Activated CD8-positive, alpha-beta memory T cell treated with anti-CD3 and anti-CD28 coated beads for 24 hours (primary cell): ENCODE results near the gene GPR62.

Experiments used
- DNase-seq: peaks from one replicate; pipeline ENCODE4 v3.0.0-alpha.2; 2020

The GPR62 gene

GRCh38 chr3:51955893-51956770 lies 951 bp downstream of the GPR62 start:
- peak; percentile 80 for DNase-seq

DNA sequence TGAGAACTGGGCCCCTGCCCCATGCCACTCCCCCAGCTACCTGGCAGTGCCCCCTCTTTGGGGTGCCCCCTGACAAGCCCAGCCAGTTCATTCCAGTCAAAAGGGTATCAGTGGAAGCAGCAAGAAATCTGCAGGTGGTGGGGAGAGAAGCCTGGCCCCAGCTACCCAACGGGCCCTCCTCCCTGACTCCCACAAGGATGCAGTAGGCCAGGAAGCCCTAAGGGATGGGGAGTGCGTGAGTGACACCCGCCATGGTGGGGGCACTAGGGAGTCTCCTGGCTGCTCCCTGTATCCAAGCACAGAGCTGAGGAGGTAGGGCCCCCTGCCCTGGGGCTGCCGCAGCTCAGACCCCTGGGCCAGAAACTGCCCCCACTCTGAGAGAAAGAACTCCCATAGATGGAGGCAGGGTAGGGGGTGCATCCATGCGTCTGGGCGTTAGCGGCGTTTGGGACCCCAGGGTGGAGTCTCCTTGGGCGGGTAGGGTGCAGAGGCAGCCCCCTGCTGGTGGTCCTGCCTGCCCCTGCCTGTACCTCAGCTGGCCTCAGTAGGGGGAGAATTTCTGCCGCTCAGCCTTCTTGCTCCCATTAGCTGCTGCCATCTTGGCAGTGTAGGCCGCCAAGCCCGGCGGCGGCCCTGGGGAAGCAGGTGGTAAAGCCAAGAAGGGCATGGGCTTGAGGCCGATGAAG lies 2.5 kb downstream of the GPR62 start:
- DNase-seq = no peak

GRCh38 chr3:51958603-51959521 lies 3.7 kb downstream of the GPR62 start:
- DNase-seq = no peak

DNA sequence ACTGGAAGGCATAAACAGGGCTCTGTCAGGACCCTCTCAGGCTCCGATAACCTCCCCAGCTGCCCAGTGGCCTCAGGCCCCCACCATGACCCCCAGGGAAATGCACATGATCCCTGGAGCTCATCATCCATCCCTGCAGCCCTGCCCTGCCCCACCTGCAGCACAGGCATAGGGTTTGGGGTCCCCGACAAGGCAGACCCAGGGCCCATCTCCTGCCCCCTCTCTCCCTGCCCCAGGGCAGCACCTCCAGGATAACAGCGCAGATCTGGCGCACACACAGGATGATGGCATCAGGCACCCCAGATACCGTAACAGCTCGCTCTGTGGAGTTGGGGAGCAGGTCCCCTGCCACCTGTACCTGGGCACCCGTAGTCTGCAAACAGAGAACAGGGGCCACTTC lies 4.5 kb downstream of the GPR62 start:
- DNase-seq = no peak

DNA sequence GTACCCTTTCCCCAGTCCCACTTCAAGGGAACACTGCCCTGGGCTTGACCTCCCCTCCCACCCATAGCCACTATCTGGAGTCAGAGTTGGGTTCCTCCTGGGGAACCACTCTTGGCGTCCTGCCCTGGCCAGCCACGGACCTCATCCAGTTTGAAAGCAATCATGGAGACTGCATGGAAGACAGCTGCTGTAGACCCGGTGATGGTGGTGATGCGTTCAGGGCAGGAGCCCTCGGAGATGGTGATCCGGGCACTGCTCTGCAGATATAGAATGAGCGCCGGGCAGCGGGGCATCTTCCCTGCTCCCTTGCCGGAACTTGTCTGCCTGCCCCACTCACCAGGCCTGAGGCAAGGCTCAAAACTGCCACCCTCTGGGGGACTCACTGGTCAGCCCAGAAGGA lies 5.2 kb downstream of the GPR62 start:
- DNase-seq = no peak

DNA sequence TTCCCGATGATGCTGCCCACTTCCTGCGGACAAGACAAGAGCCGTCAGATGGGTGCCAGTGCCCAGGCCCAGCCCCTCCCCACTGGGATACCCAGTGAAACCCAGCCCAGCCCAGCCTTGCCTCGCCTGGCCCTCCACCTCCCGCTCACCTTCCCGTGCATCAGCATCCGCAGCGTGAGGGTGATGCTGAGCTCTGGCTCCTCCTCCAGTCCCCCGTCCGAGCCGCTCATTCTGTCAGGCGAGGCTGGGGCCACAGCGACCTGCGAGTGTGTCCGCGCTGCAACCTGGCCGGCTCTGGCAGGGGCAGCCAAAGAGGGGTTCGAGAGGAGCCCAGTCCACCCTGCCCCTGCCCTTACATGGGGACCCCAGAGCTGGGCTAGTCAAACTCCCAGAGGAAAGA lies 5.8 kb downstream of the GPR62 start:
- DNase-seq = no peak

DNA sequence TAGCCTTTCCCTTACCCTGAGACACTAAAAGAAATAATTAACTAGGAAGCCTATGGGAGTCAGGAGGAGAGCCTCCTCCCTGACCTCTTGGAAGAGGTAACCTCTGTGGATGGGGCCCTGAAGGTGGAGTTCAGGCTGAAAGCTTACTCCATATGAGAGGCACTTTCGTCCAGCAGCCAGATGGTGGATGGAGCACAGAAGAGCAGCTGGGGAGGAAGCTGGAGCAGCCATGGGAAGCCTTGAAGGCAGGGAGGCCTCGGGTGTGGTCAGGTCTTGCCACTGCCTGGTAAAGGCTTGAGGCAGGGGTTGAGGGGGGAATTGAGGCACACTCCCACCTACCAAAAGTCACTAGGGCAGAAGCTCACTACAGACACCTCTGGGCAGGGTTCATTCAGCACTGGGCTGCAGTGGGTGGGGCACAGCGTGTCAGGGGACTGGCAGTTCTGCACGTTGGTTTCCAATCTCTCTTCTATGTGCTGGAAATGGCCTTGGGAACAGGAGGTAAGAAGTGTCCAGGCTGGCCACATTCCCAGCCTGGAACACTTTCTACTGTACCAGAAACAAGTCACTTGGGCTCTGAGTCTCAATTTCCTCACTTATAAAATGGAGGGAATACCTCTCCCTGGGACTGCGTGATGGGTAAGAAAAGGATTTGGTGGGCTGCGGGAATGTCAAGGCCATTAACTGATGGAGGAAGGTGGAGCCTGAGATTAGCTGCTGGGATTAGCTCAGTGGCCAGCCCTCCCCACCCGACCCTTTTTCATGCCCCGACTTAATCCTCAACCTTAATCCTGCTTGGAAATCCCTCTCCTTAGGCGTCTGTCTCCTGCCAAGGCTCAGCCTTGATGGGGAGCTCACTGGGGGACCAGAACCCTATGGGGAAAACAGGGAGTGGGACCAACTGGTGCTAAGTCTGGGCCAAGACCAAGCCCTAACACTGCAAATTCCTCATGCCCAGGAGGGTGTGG lies 6.7 kb downstream of the GPR62 start:
- DNase-seq = no peak

DNA sequence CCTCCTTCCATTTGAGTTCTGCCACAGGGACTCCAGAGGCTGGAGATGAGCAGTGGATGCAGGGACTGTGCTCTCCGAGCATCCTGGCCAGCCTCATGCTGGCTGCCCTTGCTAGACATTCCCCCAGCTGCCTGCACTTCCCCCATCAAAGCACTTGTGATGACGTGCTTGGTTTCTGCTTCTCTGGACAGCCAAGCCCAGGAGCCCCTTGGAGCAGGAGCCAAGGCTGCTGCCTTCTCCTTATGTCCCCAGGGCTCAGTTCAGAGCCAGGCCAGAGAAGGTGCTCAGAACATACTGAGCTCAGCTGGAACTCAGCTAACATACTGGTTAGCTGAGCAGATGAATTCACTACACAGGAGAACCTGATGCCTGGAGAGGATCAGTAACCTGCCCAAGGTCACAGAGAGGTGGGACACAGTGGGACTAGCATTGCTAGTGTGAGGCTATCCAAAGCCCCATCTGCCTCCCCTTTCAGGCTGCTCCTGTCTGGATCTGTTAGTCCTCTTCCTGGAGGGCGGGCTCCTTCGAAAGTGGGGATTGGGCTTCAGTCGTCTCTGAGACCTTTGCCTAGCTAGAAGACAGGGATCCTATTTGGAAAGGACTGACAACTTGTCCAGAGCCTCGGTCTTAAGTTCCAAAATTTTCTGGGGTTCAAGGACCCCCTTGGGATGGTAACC lies 7.8 kb downstream of the GPR62 start:
- no peak for DNase-seq

DNA sequence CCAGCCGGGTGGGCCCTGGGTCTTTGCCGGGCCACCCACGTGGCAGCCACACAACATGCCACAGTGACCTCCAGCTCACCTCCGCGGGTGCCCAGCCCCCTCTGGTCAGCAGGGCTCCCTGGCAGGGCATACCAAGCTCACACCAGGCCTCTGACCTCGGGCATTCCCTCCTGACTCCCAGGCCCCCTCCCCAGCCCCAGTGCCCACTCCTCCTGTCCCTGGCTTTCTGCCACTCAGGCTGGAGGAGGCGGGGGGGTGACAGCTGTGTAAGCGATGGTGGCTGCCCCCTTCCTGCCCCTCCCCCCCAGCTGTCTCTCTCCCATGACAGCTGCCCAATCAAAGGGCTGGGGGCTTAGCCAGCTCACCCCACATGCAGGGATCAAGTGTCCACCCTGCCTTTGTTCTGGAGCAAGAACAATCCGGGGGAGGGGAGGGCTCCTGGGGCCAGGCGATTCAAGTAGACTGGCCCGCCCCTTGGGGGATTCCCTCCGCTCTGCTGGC lies 8.8 kb downstream of the GPR62 start:
- no peak for DNase-seq

- no peak for DNase-seq
These were observed 9.3 kb downstream of the GPR62 start for GRCh38 chr3:51964521-51964920.

DNA sequence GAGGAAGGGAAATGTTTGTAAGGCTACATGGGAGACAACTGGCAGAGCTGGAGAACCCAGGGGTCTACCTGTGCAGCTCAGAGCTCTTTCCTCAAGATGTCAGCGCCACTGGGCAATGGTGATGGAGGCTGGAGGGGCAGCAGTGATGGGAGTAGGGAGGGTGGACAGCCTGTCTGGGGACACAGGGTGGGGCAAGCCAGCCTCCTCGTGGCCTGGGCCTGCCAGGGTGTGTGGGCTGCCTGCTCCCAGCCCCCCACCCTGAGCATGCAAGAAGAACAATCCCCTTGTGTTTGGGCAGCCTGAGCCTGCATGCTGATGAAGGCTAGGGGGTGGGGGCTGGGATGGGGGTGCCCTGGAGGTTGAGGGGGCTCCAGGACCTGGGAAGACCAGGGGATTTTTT lies 10.8 kb downstream of the GPR62 start:
- no peak for DNase-seq

DNA sequence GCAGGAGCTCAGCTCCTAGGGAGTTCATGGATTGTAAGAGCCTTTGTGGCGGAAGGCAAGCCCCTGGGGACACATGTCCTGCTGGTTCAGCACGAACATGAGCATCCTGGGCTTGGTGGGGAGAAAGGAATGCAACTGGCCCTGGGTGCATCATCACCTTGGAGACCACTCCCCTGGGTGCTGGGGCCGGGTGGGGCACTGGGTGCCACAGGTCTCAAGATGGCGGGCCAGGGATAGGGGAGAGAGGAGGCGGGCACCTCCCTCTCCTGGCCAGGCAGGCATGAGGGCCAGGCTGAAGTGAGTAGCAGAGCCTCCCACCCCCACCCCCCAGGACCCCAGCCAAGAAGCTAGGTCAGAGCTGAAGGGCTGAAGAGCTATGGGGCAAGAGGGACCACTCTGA lies 11.3 kb downstream of the GPR62 start:
- no peak for DNase-seq

DNA sequence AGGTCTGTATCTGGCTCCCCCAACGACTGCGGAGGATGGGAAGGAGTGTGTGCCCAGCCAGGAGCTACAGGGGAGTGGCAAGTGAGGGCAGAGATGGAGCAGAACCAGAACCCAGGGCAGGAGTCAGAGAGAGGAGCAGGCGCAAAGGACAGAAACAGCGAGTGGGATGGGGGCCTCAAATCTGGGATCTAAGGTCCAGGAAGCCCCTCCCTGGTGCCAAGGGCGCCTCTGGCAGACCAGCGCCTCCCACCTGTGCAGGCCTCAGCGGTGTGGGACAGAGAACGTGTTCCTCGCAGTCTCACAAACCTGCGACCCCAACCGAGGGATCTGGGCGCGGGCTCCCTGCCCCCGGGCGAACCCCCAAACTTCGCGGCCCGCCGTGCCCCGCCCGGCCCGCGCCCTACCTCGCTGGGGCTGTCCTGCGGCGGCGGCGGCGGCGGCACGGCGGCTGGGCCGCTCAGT lies 11.8 kb downstream of the GPR62 start:
- DNase-seq = peak; percentile 76

- peak; percentile 73 for DNase-seq
These were observed 12.4 kb downstream of the GPR62 start, which contains the start of gene PCBP4 for GRCh38 chr3:51967384-51968169. PCBP4 (minus strand) TSS chr3:51967454; CDS start chr3:51961240, 6,214 bp downstream.

- DNase-seq = no peak
These were observed 13.1 kb downstream of the GPR62 start for GRCh38 chr3:51968170-51968775.

- DNase-seq = no peak
These were observed 13.9 kb downstream of the GPR62 start for GRCh38 chr3:51968883-51969678.

DNA sequence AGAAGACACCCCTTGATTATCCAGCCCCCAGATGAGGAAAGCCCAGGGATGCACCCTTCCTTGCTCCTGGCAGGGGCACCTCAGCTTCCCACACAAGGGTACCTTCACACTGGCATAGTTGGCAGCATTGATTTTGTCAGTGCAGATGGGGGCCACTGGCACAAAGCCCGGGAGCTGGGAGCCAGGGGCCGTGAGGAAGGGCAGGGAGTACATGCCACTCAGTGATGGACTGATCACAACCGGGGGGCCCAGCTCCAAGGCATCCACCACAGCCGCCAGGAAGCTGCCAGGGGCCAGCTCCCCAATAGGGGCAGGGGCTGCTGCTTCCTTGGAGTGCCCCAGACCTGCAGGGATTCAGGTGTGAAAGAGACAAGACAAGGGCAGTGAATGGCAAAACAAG lies 14.7 kb downstream of the GPR62 start:
- DNase-seq = no peak

GRCh38 chr3:51970606-51971300 lies 15.6 kb downstream of the GPR62 start:
- DNase-seq = no peak
